Chondrocyte (in vitro differentiated cells): ENCODE results near the gene OR1K1. TPM values are rescaled to one million over a fixed set of nuclear protein-coding genes. Genes with fewer than 3 reads are reported as not detected.
A peak's percentile ranks its signal among the peaks of the same experiment; 100 is the strongest.
"Not testable (repeated sequence)": the region's sequence is repeated elsewhere in the genome, so short reads cannot be mapped to it uniquely, and the experiment has no call there.

Experiments
- DNase-seq: peaks from one replicate; pipeline ENCODE4 v3.0.0; 2021; ENCODE audit warnings: mixed read lengths, low spot score
- H3K27ac Mint-ChIP-seq: one replicate; pipeline ENCODE4 v1.8.0; 2021; ENCODE audit warnings: mild to moderate bottlenecking, moderate library complexity, mixed read lengths; ENCODE audit not compliant: unreplicated experiment
- H3K27me3 Mint-ChIP-seq: 2 replicates; pipeline ENCODE4 v1.8.0; 2021; ENCODE audit warnings: low read depth, mixed read lengths
- H3K36me3 Mint-ChIP-seq: 2 replicates; pipeline ENCODE4 v1.8.0; 2021; ENCODE audit warnings: low read depth, mixed read lengths
- H3K4me1 Mint-ChIP-seq: 2 replicates; pipeline ENCODE4 v1.8.0; 2021; ENCODE audit warnings: low read depth, mild to moderate bottlenecking, mixed read lengths
- H3K4me3 Mint-ChIP-seq: one replicate; pipeline ENCODE4 v1.8.0; 2021; ENCODE audit warnings: mild to moderate bottlenecking, moderate library complexity, mixed read lengths; ENCODE audit not compliant: unreplicated experiment
- H3K9me3 Mint-ChIP-seq: 2 replicates; pipeline ENCODE4 v1.8.0; 2021; ENCODE audit warnings: low read depth, mixed read lengths
- CTCF ChIP-seq: fragments of 200-600 bp; sonication (generic); IDR thresholded peaks from 2 replicates; pipeline ENCODE4 v1.5.0; 2021; ENCODE audit warnings: antibody characterized with exemption, mild to moderate bottlenecking, moderate library complexity
- total RNA-seq: library from RNA; stranded (reverse); gene quantifications from 3 replicates; pipeline ENCODE4 v1.2.1, GENCODE V29; 2021

The OR1K1 gene
- total RNA-seq, 1 donor from 2014 or later: not detected

- H3K4me1 Mint-ChIP-seq: no peaks in the 10 kb centered on the region
- H3K9me3 Mint-ChIP-seq: peaks cover 7% of the 10 kb centered on the region
- no peaks in the 10 kb centered on the region for H3K27me3 Mint-ChIP-seq
- peak; percentile 17 for TF ChIP-seq CTCF
- no peak overlapping the region for H3K4me3 Mint-ChIP-seq
- DNase-seq: no peak
- peak overlapping the region; percentile 36 for H3K27ac Mint-ChIP-seq
- H3K36me3 Mint-ChIP-seq: no peaks in the 10 kb centered on the region
These were observed 35.4 kb downstream of the OR1K1 start for GRCh38 chr9:122835313-122835731.

- peaks cover 7% of the 10 kb centered on the region for H3K9me3 Mint-ChIP-seq
These were observed 37.4 kb downstream of the OR1K1 start for GRCh38 chr9:122837266-122837850.

GRCh38 chr9:122838441-122838840, 38.5 kb downstream of the OR1K1 start:
- H3K4me1 Mint-ChIP-seq, H3K9me3 Mint-ChIP-seq, H3K4me3 Mint-ChIP-seq, DNase-seq, H3K27ac Mint-ChIP-seq, H3K36me3 Mint-ChIP-seq, H3K27me3 Mint-ChIP-seq: not testable (repeated sequence)

More at GRCh38 chr9:122837266-122837850, 37.4 kb downstream of the OR1K1 start:
- no peaks in the 10 kb centered on the region for H3K36me3 Mint-ChIP-seq
- H3K27ac Mint-ChIP-seq: no peak overlapping the region
- no peak for TF ChIP-seq CTCF
- H3K27me3 Mint-ChIP-seq: no peaks in the 10 kb centered on the region
- no peak overlapping the region for H3K4me3 Mint-ChIP-seq
- DNase-seq: no peak
- no peaks in the 10 kb centered on the region for H3K4me1 Mint-ChIP-seq

- no peaks in the 10 kb centered on the region for H3K27me3 Mint-ChIP-seq
- H3K27ac Mint-ChIP-seq: no peak overlapping the region
- H3K4me1 Mint-ChIP-seq: no peaks in the 10 kb centered on the region
These were observed 41.6 kb downstream of the OR1K1 start for GRCh38 chr9:122841501-122841900.

GRCh38 chr9:122844137-122844536, 44.2 kb downstream of the OR1K1 start:
- TF ChIP-seq CTCF: no peak
- Mint-ChIP-seq H3K27me3 (no peaks in the 10 kb centered on the region), H3K27ac (no peak overlapping the region), H3K9me3 (peaks cover 7% of the 10 kb centered on the region), H3K36me3 (peaks cover 11% of the 10 kb centered on the region), H3K4me3 (no peak overlapping the region), H3K4me1 (no peaks in the 10 kb centered on the region)
- no peak for DNase-seq

More at GRCh38 chr9:122841501-122841900, 41.6 kb downstream of the OR1K1 start:
- TF ChIP-seq CTCF: no peak
- Mint-ChIP-seq H3K36me3 (peaks cover 8% of the 10 kb centered on the region), H3K4me3 (no peak overlapping the region), H3K9me3 (peaks cover 7% of the 10 kb centered on the region)
- no peak for DNase-seq

GRCh38 chr9:122845116-122845515, 45.2 kb downstream of the OR1K1 start:
- Mint-ChIP-seq H3K9me3 (no peaks in the 10 kb centered on the region), H3K4me3 (no peak overlapping the region), H3K36me3 (peaks cover 14% of the 10 kb centered on the region), H3K27ac (no peak overlapping the region), H3K27me3 (no peaks in the 10 kb centered on the region), H3K4me1 (no peaks in the 10 kb centered on the region)
- TF ChIP-seq CTCF: no peak
- no peak for DNase-seq
